Activated B cell treated with CpG ODN at 0.5 μM for 24 hours (primary cell): ENCODE data around the gene OR8B4. TPM values are rescaled to one million over a fixed set of nuclear protein-coding genes. Genes with fewer than 3 reads are reported as not detected.
"Not testable (repeated sequence)": the region's sequence is repeated elsewhere in the genome, so short reads cannot be mapped to it uniquely, and the experiment has no call there.

Experiments used
- ATAC-seq: fragments of 200-7000 bp; cut with Tn5 transposase; one replicate; pipeline ENCODE4 v1.10.0; 2021; ENCODE audit warnings: low read depth, mild to moderate bottlenecking, moderate library complexity
- CTCF ChIA-PET: fragments of 350-600 bp; sonication (Branson Sonifier 250); formaldehyde crosslinking; loops from one replicate; lab custom pipeline; 2021; ENCODE audit warnings: antibody characterized with exemption; lab: Charles Lee
- POLR2A ChIA-PET: fragments of 350-600 bp; sonication (Branson Sonifier 250); formaldehyde crosslinking; loops from one replicate; lab custom pipeline; 2021; ENCODE audit warnings: antibody characterized with exemption; lab: Charles Lee
- DNase-seq: peaks from one replicate; pipeline ENCODE4 v3.0.0; 2022
- H3K27ac Mint-ChIP-seq: one replicate; pipeline ENCODE4 v1.8.0; 2020; ENCODE audit warnings: mixed read lengths
- H3K27me3 Mint-ChIP-seq: one replicate; pipeline ENCODE4 v1.8.0; 2021; ENCODE audit warnings: mixed read lengths
- H3K36me3 Mint-ChIP-seq: one replicate; pipeline ENCODE4 v1.8.0; 2021; ENCODE audit warnings: low read depth, mixed read lengths
- H3K4me1 Mint-ChIP-seq: one replicate; pipeline ENCODE4 v1.8.0; 2021; ENCODE audit warnings: mixed read lengths
- H3K4me3 Mint-ChIP-seq: one replicate; pipeline ENCODE4 v1.8.0; 2020; ENCODE audit warnings: mild to moderate bottlenecking, mixed read lengths
- H3K9me3 Mint-ChIP-seq: one replicate; pipeline ENCODE4 v1.8.0; 2020; ENCODE audit warnings: mixed read lengths
- CTCF ChIP-seq: fragments of 200-600 bp; IDR thresholded peaks from one replicate; pipeline ENCODE4 v1.8.0; 2022; ENCODE audit warnings: antibody characterized with exemption, mild to moderate bottlenecking
- intact Hi-C: fragments of 100-400 bp; cut with micrococcal nuclease; formaldehyde crosslinking; loops from one replicate; pipeline ENCODE4 v1.15.1; 2024
- total RNA-seq: library from RNA; stranded (reverse); gene quantifications from 2 replicates; pipeline ENCODE4 v1.2.3, GENCODE V29; 2022

OR8B4 gene
- total RNA-seq, 1 donor from 2014 or later: not detected

GRCh38 chr11:124398924-124399323 lies 25.7 kb downstream of the OR8B4 start, which contains the start of gene OR8B3:
OR8B3 (minus strand) TSS chr11:124399024; CDS start chr11:124397351, 1,673 bp downstream.
- no peak within 1 kb of the TSS for H3K27ac Mint-ChIP-seq
- H3K4me3 Mint-ChIP-seq: no peak within 1 kb of the TSS
- H3K27me3 Mint-ChIP-seq: peaks cover 3% of the 10 kb centered on the region
- intact Hi-C loops: no loop called here
- ChIA-PET POLR2A (no interaction called here), CTCF (no interaction called here)
- H3K4me1 Mint-ChIP-seq: no peaks in the 10 kb centered on the region
- DNase-seq: no peak
- H3K9me3 Mint-ChIP-seq: no peaks in the 10 kb centered on the region
- TF ChIP-seq CTCF: no peak
- no peaks in the 10 kb centered on the region for H3K36me3 Mint-ChIP-seq
- ATAC-seq: no peak

GRCh38 chr11:124396847-124397246 lies 27.8 kb downstream of the OR8B4 start:
- H3K4me3 Mint-ChIP-seq, intact Hi-C loops, H3K9me3 Mint-ChIP-seq, H3K27ac Mint-ChIP-seq, ATAC-seq, DNase-seq, H3K4me1 Mint-ChIP-seq, CTCF ChIA-PET, H3K36me3 Mint-ChIP-seq, POLR2A ChIA-PET, H3K27me3 Mint-ChIP-seq: not testable (repeated sequence)

- CTCF ChIA-PET: no interaction called here
- no peaks in the 10 kb centered on the region for H3K36me3 Mint-ChIP-seq
- intact Hi-C loops: no loop called here
- no peak for TF ChIP-seq CTCF
- no peaks in the 10 kb centered on the region for H3K4me1 Mint-ChIP-seq
- H3K27me3 Mint-ChIP-seq: no peaks in the 10 kb centered on the region
- no peak overlapping the region for H3K27ac Mint-ChIP-seq
- no peaks in the 10 kb centered on the region for H3K9me3 Mint-ChIP-seq
- no peak overlapping the region for H3K4me3 Mint-ChIP-seq
- no peak for ATAC-seq
- POLR2A ChIA-PET: no interaction called here
- DNase-seq: no peak
These were observed 30.3 kb downstream of the OR8B4 start for GRCh38 chr11:124394408-124394807.

GRCh38 chr11:124384399-124384798 lies 40.3 kb downstream of the OR8B4 start, which contains the start of gene OR8B2:
OR8B2 (minus strand) TSS chr11:124384499; CDS start chr11:124383343, 1,156 bp downstream.
- ChIA-PET POLR2A (no interaction called here), CTCF (no interaction called here)
- no peaks in the 10 kb centered on the region for H3K9me3 Mint-ChIP-seq
- no peak within 1 kb of the TSS for H3K27ac Mint-ChIP-seq
- H3K4me3 Mint-ChIP-seq: no peak within 1 kb of the TSS
- DNase-seq: no peak
- peaks cover 3% of the 10 kb centered on the region for H3K27me3 Mint-ChIP-seq
- intact Hi-C loops: no loop called here
- no peaks in the 10 kb centered on the region for H3K36me3 Mint-ChIP-seq
- no peak for TF ChIP-seq CTCF
- ATAC-seq: no peak
- no peaks in the 10 kb centered on the region for H3K4me1 Mint-ChIP-seq

- H3K4me3 Mint-ChIP-seq, DNase-seq, H3K27ac Mint-ChIP-seq, POLR2A ChIA-PET, H3K36me3 Mint-ChIP-seq, intact Hi-C loops, CTCF ChIA-PET, H3K9me3 Mint-ChIP-seq, H3K27me3 Mint-ChIP-seq, H3K4me1 Mint-ChIP-seq, ATAC-seq: not testable (repeated sequence)
These were observed 41.8 kb downstream of the OR8B4 start for GRCh38 chr11:124382857-124383256.

GRCh38 chr11:124380585-124380984 lies 44.1 kb downstream of the OR8B4 start:
- H3K27me3 Mint-ChIP-seq: no peaks in the 10 kb centered on the region
- no peaks in the 10 kb centered on the region for H3K9me3 Mint-ChIP-seq
- DNase-seq: no peak
- no peak overlapping the region for H3K27ac Mint-ChIP-seq
- TF ChIP-seq CTCF: no peak
- H3K4me3 Mint-ChIP-seq: no peak overlapping the region
- ChIA-PET CTCF (no interaction called here), POLR2A (no interaction called here)
- H3K4me1 Mint-ChIP-seq: no peaks in the 10 kb centered on the region
- H3K36me3 Mint-ChIP-seq: no peaks in the 10 kb centered on the region
- no peak for ATAC-seq
- intact Hi-C loops: no loop called here
